Measurements from ENCODE around the gene CCL13.

DNA sequence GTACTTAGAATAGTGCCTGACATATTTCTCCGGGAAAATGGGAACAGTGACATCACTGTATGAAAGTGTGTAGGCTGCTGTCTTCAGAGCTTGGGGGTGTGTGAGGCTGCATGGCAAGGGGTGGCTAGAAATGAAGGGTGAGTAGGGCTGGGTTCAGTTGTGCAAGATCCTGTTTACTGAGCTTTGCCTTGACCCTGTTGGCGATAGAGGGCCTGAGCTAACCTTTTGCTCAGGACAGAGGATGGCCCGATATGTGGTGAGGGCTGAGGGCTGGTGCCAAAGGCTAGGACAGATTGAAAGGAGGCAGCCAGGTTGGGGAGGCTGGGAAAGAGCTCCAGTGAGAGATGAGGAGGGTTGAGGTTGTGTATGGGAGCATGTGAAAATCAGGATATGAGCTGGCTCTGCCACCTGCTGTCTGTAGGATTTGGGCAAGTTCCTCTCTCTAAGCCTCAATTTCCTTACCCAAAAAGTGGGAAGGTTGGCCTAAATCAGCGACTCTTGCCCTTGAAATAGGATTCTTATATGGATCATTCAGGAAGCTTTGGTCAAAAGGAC, 12.7 kb downstream of the CCL13 start:
- TF ChIP-seq, protein P1, sequence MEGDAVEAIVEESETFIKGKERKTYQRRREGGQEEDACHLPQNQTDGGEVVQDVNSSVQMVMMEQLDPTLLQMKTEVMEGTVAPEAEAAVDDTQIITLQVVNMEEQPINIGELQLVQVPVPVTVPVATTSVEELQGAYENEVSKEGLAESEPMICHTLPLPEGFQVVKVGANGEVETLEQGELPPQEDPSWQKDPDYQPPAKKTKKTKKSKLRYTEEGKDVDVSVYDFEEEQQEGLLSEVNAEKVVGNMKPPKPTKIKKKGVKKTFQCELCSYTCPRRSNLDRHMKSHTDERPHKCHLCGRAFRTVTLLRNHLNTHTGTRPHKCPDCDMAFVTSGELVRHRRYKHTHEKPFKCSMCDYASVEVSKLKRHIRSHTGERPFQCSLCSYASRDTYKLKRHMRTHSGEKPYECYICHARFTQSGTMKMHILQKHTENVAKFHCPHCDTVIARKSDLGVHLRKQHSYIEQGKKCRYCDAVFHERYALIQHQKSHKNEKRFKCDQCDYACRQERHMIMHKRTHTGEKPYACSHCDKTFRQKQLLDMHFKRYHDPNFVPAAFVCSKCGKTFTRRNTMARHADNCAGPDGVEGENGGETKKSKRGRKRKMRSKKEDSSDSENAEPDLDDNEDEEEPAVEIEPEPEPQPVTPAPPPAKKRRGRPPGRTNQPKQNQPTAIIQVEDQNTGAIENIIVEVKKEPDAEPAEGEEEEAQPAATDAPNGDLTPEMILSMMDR (IDR thresholded peaks at IDR 0.05; ENCODE audit: control extremely low read depth in 1 of 3, insufficient read depth in 1 of 3, low read depth in 1 of 3, low read length in 3 of 3), result no peak
- TF ChIP-seq RFX5 (IDR thresholded peaks at IDR 0.05; ENCODE audit: borderline replicate concordance, low read depth, low read length), result no peak
- TF ChIP-seq, protein P2, sequence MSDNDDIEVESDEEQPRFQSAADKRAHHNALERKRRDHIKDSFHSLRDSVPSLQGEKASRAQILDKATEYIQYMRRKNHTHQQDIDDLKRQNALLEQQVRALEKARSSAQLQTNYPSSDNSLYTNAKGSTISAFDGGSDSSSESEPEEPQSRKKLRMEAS (IDR thresholded peaks at IDR 0.05), result no peak
